D721Med (cell line): Measurements from ENCODE around the gene TYMS.

Source experiments
- DNase-seq: peaks from one replicate; pipeline ENCODE4 v3.0.0; 2011; ENCODE audit warnings: low spot score; ENCODE audit not compliant: insufficient read length
- FAIRE-seq: peaks from 2 replicates; lab custom pipeline; 2011; peaks lifted over from hg19 to GRCh38; lab: Jason Lieb, UNC
- CTCF ChIP-seq: IDR thresholded peaks from 2 replicates; pipeline ENCODE4 v1.5.1; 2012; ENCODE audit warnings: mild to moderate bottlenecking, control low read depth; ENCODE audit not compliant: insufficient read depth; ENCODE audit errors: missing control alignments

TYMS gene

GRCh38 chr18:682833-683232 lies 25.4 kb downstream of the TYMS start:
- FAIRE-seq (no peak), DNase-seq (no peak)
- no peak for TF ChIP-seq CTCF

GRCh38 chr18:683531-683930 lies 26.1 kb downstream of the TYMS start:
- FAIRE-seq, result no peak
- TF ChIP-seq CTCF, result no peak
- DNase-seq, result no peak

- no peak for FAIRE-seq
- DNase-seq, result no peak
- TF ChIP-seq CTCF, result no peak
Measured at GRCh38 chr18:685438-685837, 28.0 kb downstream of the TYMS start.

- FAIRE-seq (no peak), DNase-seq (no peak)
- no peak for TF ChIP-seq CTCF
Measured at GRCh38 chr18:686339-687111, 29.1 kb downstream of the TYMS start.

GRCh38 chr18:688323-688722 lies 30.9 kb downstream of the TYMS start:
- FAIRE-seq (no peak), DNase-seq (no peak)
- TF ChIP-seq CTCF, result no peak

- TF ChIP-seq CTCF, result no peak
- FAIRE-seq, result no peak
Measured at GRCh38 chr18:692824-693223, 35.4 kb downstream of the TYMS start.

GRCh38 chr18:693466-694187 lies 36.2 kb downstream of the TYMS start:
- no peak for TF ChIP-seq CTCF
- DNase-seq (no peak), FAIRE-seq (no peak)

More at GRCh38 chr18:692824-693223, 35.4 kb downstream of the TYMS start:
- DNase-seq, result no peak
